Measurements from ENCODE around the gene XRCC6. TPM values are rescaled to one million over a fixed set of nuclear protein-coding genes. Genes with fewer than 3 reads are reported as not detected.

XRCC6 gene
- total and polyA plus RNA-seq, 9 of the 15 experiments (the other 6 are each of a cell fraction or from before 2014, with no cell fraction given), result 151 to 440 (median 318) TPM

- Histone ChIP-seq H2AFZ (ENCODE audit: low read depth, low read length) (no peak overlapping the region), H3K27ac (ENCODE audit: extremely low read depth, low read depth, low read length) (no peak overlapping the region), H3K4me1 (replicated peaks in 1 of 2; ENCODE audit: control insufficient read depth in 2 of 2, insufficient read depth in 2 of 2, low read length in 2 of 2) (peaks cover 6 to 40% of the 10 kb centered on the region in 2 experiments; a peak in 4 of 5 replicates), H3K9me1 (ENCODE audit: control insufficient read depth, insufficient read depth, low read length) (no peaks in the 10 kb centered on the region), H3K9ac (ENCODE audit: insufficient read depth in 1 of 2, low read depth in 2 of 2, low read length in 2 of 2) (no peak overlapping the region), H3K27me3 (ENCODE audit: control insufficient read depth in 2 of 2, insufficient read depth in 2 of 2, low read length in 2 of 2) (no peaks in the 10 kb centered on the region), H3K36me3 (ENCODE audit: control insufficient read depth, insufficient read depth, low read length) (peaks cover 15% of the 10 kb centered on the region; the same call in 1 of the 3 replicates), H3K4me2 (ENCODE audit: insufficient read depth, low read length) (no peak overlapping the region), H3K4me3 (no peak overlapping the region), H4K20me1 (replicated peaks; ENCODE audit: control insufficient read depth, insufficient read depth, low read length) (no peaks in the 10 kb centered on the region), H3K9me3 (replicated peaks; ENCODE audit: control insufficient read depth, insufficient read depth, low read depth, low read length) (no peaks in the 10 kb centered on the region), H3K79me2 (ENCODE audit: control insufficient read depth, insufficient read depth, low read length) (no peaks in the 10 kb centered on the region)
- no peak for DNase-seq (ENCODE audit: extremely low read depth in 1 of 4, low spot score in 3 of 4)
- WGBS (ENCODE audit: insufficient coverage, low coverage, missing lambda C conversion rate), result 85% methylated on average over 6 of the region's 8 CpGs
- BruUV-seq (replicated peaks), result no TSS peak
- ATAC-seq, result no peak
- in situ Hi-C loops (cut with MboI), result no loop called here
- FAIRE-seq, result no peak
- intact Hi-C loops (cut with micrococcal nuclease), result no loop called here
- POLR2A ChIA-PET, result interaction anchor here (0.7 to 2.2 kb wide), 3 partner anchors 10 to 38 kb away, joined by 3 to 7 read pairs (median 3); no protein-coding TSS in a partner anchor
- CTCF ChIA-PET (ENCODE audit: low intra/inter-chr PET ratio), result no interaction called here
- TF ChIP-seq NCOR1 (IDR thresholded peaks at IDR 0.05), result no peak
- TF ChIP-seq ZFP1 (CRISPR knock-in tag; IDR thresholded peaks at IDR 0.05), result no peak
- no peak for TF ChIP-seq ZC3H4 (CRISPR knock-in tag; IDR thresholded peaks at IDR 0.05; ENCODE audit: borderline replicate concordance)
- TF ChIP-seq ELF1 (tag; IDR thresholded peaks at IDR 0.05), result no peak
- no peak for TF ChIP-seq POLR3G (IDR thresholded peaks at IDR 0.05; ENCODE audit: extremely low read depth, insufficient read length, insufficient replicate concordance)
- no peak for TF ChIP-seq SETDB1 (IDR thresholded peaks at IDR 0.05; ENCODE audit: low read length)
- no peak for TF ChIP-seq RFX7 (CRISPR knock-in tag; IDR thresholded peaks at IDR 0.05)
Observed at GRCh38 chr22:41578114-41578513, 43.0 kb upstream of the XRCC6 start.

GRCh38 chr22:41578818-41579217 lies 42.3 kb upstream of the XRCC6 start:
- H3K27ac ChIP-seq (ENCODE audit: extremely low read depth, low read depth, low read length), result no peak overlapping the region
- POLR2A ChIA-PET, result interaction anchor here (0.6 to 1.1 kb wide), 4 partner anchors 10 to 491 kb away, joined by 3 to 4 read pairs (median 3); no protein-coding TSS in a partner anchor
- TF ChIP-seq STAT5B (CRISPR knock-in tag; IDR thresholded peaks at IDR 0.05), result no peak
- TF ChIP-seq ZNF561 (CRISPR knock-in tag; conservative IDR thresholded peaks at IDR 0.05), result no peak
- no peak for TF ChIP-seq SREBF1 (IDR thresholded peaks at IDR 0.05; ENCODE audit: borderline replicate concordance, low read depth, low read length)
- no peak for TF ChIP-seq PHB2 (IDR thresholded peaks at IDR 0.05; ENCODE audit: low read depth)
- no peak for TF ChIP-seq E2F3 (CRISPR knock-in tag; IDR thresholded peaks at IDR 0.05)
- no peak for TF ChIP-seq MECOM (CRISPR knock-in tag; IDR thresholded peaks at IDR 0.05)
- no peak for TF ChIP-seq MCM3 (IDR thresholded peaks at IDR 0.05)
- TF ChIP-seq EHMT2 (IDR thresholded peaks at IDR 0.05), result no peak
- TF ChIP-seq RFX5 (IDR thresholded peaks at IDR 0.05; ENCODE audit: low read depth, low read length), result no peak
- TF ChIP-seq MCM7 (IDR thresholded peaks at IDR 0.05), result no peak
- no peak for TF ChIP-seq ZNF639 (CRISPR knock-in tag; conservative IDR thresholded peaks at IDR 0.05 in 1 of 2, IDR thresholded peaks at IDR 0.05 in 1 of 2)
- no peak for TF ChIP-seq SMAD4 (CRISPR knock-in tag; conservative IDR thresholded peaks at IDR 0.05)

More at GRCh38 chr22:41578818-41579217, 42.3 kb upstream of the XRCC6 start:
- no TSS peak for BruUV-seq (replicated peaks)
- CTCF ChIA-PET (ENCODE audit: low intra/inter-chr PET ratio), result no interaction called here
- WGBS (ENCODE audit: insufficient coverage, low coverage, missing lambda C conversion rate), result 90% methylated on average over 7 of the region's 9 CpGs
- no peaks in the 10 kb centered on the region for H3K9me1 ChIP-seq (ENCODE audit: control insufficient read depth, insufficient read depth, low read length)
- H3K4me1 ChIP-seq (replicated peaks in 1 of 2; ENCODE audit: control insufficient read depth in 2 of 2, insufficient read depth in 2 of 2, low read length in 2 of 2), result peaks cover 1 to 34% of the 10 kb centered on the region in 2 experiments; a peak in 4 of 5 replicates
- DNase-seq (ENCODE audit: extremely low read depth in 1 of 4, low spot score in 3 of 4), result no peak
- in situ Hi-C loops (cut with MboI), result no loop called here
- H3K4me3 ChIP-seq, result no peak overlapping the region
- no peak for FAIRE-seq
- no peaks in the 10 kb centered on the region for H3K9me3 ChIP-seq (replicated peaks; ENCODE audit: control insufficient read depth, insufficient read depth, low read depth, low read length)
- ATAC-seq, result no peak
- H3K27me3 ChIP-seq (ENCODE audit: control insufficient read depth in 2 of 2, insufficient read depth in 2 of 2, low read length in 2 of 2), result no peaks in the 10 kb centered on the region
- H2AFZ ChIP-seq (ENCODE audit: low read depth, low read length), result no peak overlapping the region
- H3K4me2 ChIP-seq (ENCODE audit: insufficient read depth, low read length), result no peak overlapping the region
- no peaks in the 10 kb centered on the region for H4K20me1 ChIP-seq (replicated peaks; ENCODE audit: control insufficient read depth, insufficient read depth, low read length)
- H3K36me3 ChIP-seq (ENCODE audit: control insufficient read depth, insufficient read depth, low read length), result peaks cover 20% of the 10 kb centered on the region; the same call in 2 of the 3 replicates
- intact Hi-C loops (cut with micrococcal nuclease), result no loop called here
- H3K9ac ChIP-seq (ENCODE audit: insufficient read depth in 1 of 2, low read depth in 2 of 2, low read length in 2 of 2), result peak overlapping the region in 1 of 2 experiments; percentile 68; a peak in 2 of 4 replicates
- no peaks in the 10 kb centered on the region for H3K79me2 ChIP-seq (ENCODE audit: control insufficient read depth, insufficient read depth, low read length)

All from K562 (cell line).